RCC 7860 (cell line): Measurements from ENCODE around the gene HLA-B.

Experiments
- DNase-seq: peaks from one replicate; pipeline ENCODE4 v3.0.0-alpha.2; 2015; ENCODE audit warnings: low spot score
- FAIRE-seq: peaks from 2 replicates; lab custom pipeline; 2012; peaks lifted over from hg19 to GRCh38; lab: Jason Lieb, UNC

The HLA-B gene

GRCh38 chr6:31308050-31308844 is 48.7 kb downstream of the HLA-B start:
- FAIRE-seq (no peak), DNase-seq (no peak)

DNA sequence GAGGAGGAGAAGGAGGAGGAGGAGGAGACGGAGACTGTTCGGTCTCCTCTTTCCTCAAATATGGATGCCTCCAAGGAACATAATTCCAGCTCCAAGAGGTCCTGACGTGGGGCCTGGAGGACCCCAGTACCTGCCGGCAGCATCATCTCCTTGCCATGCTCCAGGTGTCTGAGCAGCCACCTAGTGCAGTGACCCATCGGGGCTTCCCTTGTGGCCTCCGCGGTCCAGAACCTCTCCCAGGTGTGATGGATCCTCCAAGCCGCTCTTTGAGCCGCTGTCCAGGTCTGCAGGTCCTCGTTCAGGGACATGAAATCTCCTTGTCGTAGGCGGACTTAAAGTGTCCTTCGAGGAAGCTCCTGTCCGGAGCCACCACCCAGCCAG is 49.3 kb downstream of the HLA-B start:
- FAIRE-seq (no peak), DNase-seq (no peak)

- peak; percentile 42 for DNase-seq
- FAIRE-seq = no peak
These were observed 51.2 kb downstream of the HLA-B start for GRCh38 chr6:31305703-31306219.

- DNase-seq (peak; percentile 13), FAIRE-seq (no peak)
These were observed 52.3 kb downstream of the HLA-B start for GRCh38 chr6:31304683-31305082.
